Measurements from ENCODE around the gene AARSD1.
"Not testable (repeated sequence)": the region's sequence is repeated elsewhere in the genome, so short reads cannot be mapped to it uniquely, and the experiment has no call there.

Gene AARSD1

GRCh38 chr17:42929497-42929844, 34.8 kb downstream of the AARSD1 start:
- H4K20me1 ChIP-seq (ENCODE audit: control insufficient read depth, insufficient read depth, low read depth, low read length), result no peaks in the 10 kb centered on the region
- H3K27me3 ChIP-seq (ENCODE audit: control insufficient read depth, low read length), result peaks cover 7% of the 10 kb centered on the region; the same call in 1 of the 2 replicates
- no peaks in the 10 kb centered on the region for H3K9me3 ChIP-seq (ENCODE audit: control insufficient read depth, insufficient read depth, low read length)
- TF ChIP-seq CTCF (IDR thresholded peaks at IDR 0.05; ENCODE audit: low read depth, low read length, poor library complexity, severe bottlenecking) (no peak), EZH2phosphoT487 (IDR thresholded peaks at IDR 0.05; ENCODE audit: borderline replicate concordance, low read length) (no peak)
- H3K79me2 ChIP-seq (ENCODE audit: control insufficient read depth, low read length), result no peaks in the 10 kb centered on the region
- no peak overlapping the region for H3K27ac ChIP-seq (ENCODE audit: low read depth, low read length)
- H3F3A ChIP-seq (ENCODE audit: control insufficient read depth, insufficient read depth), result peaks cover 2% of the 10 kb centered on the region; the same call in 1 of the 2 replicates
- no peaks in the 10 kb centered on the region for H3K36me3 ChIP-seq (ENCODE audit: control insufficient read depth, low read length)
- H3K4me2 ChIP-seq (ENCODE audit: low read length), result no peak overlapping the region
- H3K4me1 ChIP-seq (ENCODE audit: control insufficient read depth, low read length), result peaks cover 5% of the 10 kb centered on the region
- H3K4me3 ChIP-seq (ENCODE audit: low read length), result no peak overlapping the region
- H3K9me2 ChIP-seq (replicated peaks; ENCODE audit: control insufficient read depth, low read length), result no peaks in the 10 kb centered on the region

GRCh38 chr17:42928714-42929496, 35.3 kb downstream of the AARSD1 start:
- H3K79me2 ChIP-seq (ENCODE audit: control insufficient read depth, low read length), result no peaks in the 10 kb centered on the region
- H3K4me3 ChIP-seq (ENCODE audit: low read length), result no peak overlapping the region
- H3K27ac ChIP-seq (ENCODE audit: low read depth, low read length), result no peak overlapping the region
- no peaks in the 10 kb centered on the region for H4K20me1 ChIP-seq (ENCODE audit: control insufficient read depth, insufficient read depth, low read depth, low read length)
- H3F3A ChIP-seq (ENCODE audit: control insufficient read depth, insufficient read depth), result peaks cover 2% of the 10 kb centered on the region; the same call in 1 of the 2 replicates
- TF ChIP-seq CTCF (IDR thresholded peaks at IDR 0.05; ENCODE audit: low read depth, low read length, poor library complexity, severe bottlenecking) (peak; percentile 71), EZH2phosphoT487 (IDR thresholded peaks at IDR 0.05; ENCODE audit: borderline replicate concordance, low read length) (no peak)
- no peaks in the 10 kb centered on the region for H3K36me3 ChIP-seq (ENCODE audit: control insufficient read depth, low read length)
- no peaks in the 10 kb centered on the region for H3K9me2 ChIP-seq (replicated peaks; ENCODE audit: control insufficient read depth, low read length)
- no peak overlapping the region for H3K4me2 ChIP-seq (ENCODE audit: low read length)
- H3K9me3 ChIP-seq (ENCODE audit: control insufficient read depth, insufficient read depth, low read length), result no peaks in the 10 kb centered on the region
- peaks cover 5% of the 10 kb centered on the region; the same call in 1 of the 2 replicates for H3K27me3 ChIP-seq (ENCODE audit: control insufficient read depth, low read length)
- H3K4me1 ChIP-seq (ENCODE audit: control insufficient read depth, low read length), result peaks cover 5% of the 10 kb centered on the region

- Histone ChIP-seq H3K36me3 (ENCODE audit: control insufficient read depth, low read length) (no peaks in the 10 kb centered on the region), H3F3A (ENCODE audit: control insufficient read depth, insufficient read depth) (peaks cover 2% of the 10 kb centered on the region; the same call in 1 of the 2 replicates), H3K4me1 (ENCODE audit: control insufficient read depth, low read length) (peaks cover 5% of the 10 kb centered on the region), H3K27me3 (ENCODE audit: control insufficient read depth, low read length) (peaks cover 15% of the 10 kb centered on the region), H4K20me1 (ENCODE audit: control insufficient read depth, insufficient read depth, low read depth, low read length) (no peaks in the 10 kb centered on the region), H3K27ac (ENCODE audit: low read depth, low read length) (no peak overlapping the region), H3K79me2 (ENCODE audit: control insufficient read depth, low read length) (no peaks in the 10 kb centered on the region), H3K4me3 (ENCODE audit: low read length) (no peak overlapping the region), H3K9me2 (replicated peaks; ENCODE audit: control insufficient read depth, low read length) (no peaks in the 10 kb centered on the region), H3K4me2 (ENCODE audit: low read length) (no peak overlapping the region), H3K9me3 (ENCODE audit: control insufficient read depth, insufficient read depth, low read length) (no peaks in the 10 kb centered on the region)
- TF ChIP-seq CTCF (IDR thresholded peaks at IDR 0.05; ENCODE audit: low read depth, low read length, poor library complexity, severe bottlenecking) (no peak), EZH2phosphoT487 (IDR thresholded peaks at IDR 0.05; ENCODE audit: borderline replicate concordance, low read length) (no peak)
These were observed 39.4 kb downstream of the AARSD1 start for GRCh38 chr17:42924891-42925290.

- H3K36me3 ChIP-seq (ENCODE audit: control insufficient read depth, low read length); H3K9me3 ChIP-seq (ENCODE audit: control insufficient read depth, insufficient read depth, low read length); H3K9me2 ChIP-seq (replicated peaks; ENCODE audit: control insufficient read depth, low read length); H3K4me3 ChIP-seq (ENCODE audit: low read length); H3K79me2 ChIP-seq (ENCODE audit: control insufficient read depth, low read length); H3K4me1 ChIP-seq (ENCODE audit: control insufficient read depth, low read length); H3K4me2 ChIP-seq (ENCODE audit: low read length); H3F3A ChIP-seq (ENCODE audit: control insufficient read depth, insufficient read depth); H4K20me1 ChIP-seq (ENCODE audit: control insufficient read depth, insufficient read depth, low read depth, low read length); H3K27ac ChIP-seq (ENCODE audit: low read depth, low read length): not testable (repeated sequence)
- H3K27me3 ChIP-seq (ENCODE audit: control insufficient read depth, low read length), result peaks cover 20% of the 10 kb centered on the region
These were observed 40.8 kb downstream of the AARSD1 start for GRCh38 chr17:42923472-42923871.
